Skeletal muscle satellite cell (primary cell): Measurements from ENCODE around the gene FGF23.

ENCODE experiments used
- H3K27me3 ChIP-seq: 2 replicates; pipeline ENCODE4 v1.7.0; 2013; ENCODE audit warnings: low read length; ENCODE audit not compliant: control insufficient read depth, insufficient read depth
- H3K36me3 ChIP-seq: 2 replicates; pipeline ENCODE4 v1.7.0; 2013; ENCODE audit warnings: mild to moderate bottlenecking, control low read depth, low read length; ENCODE audit not compliant: insufficient read depth
- H3K4me1 ChIP-seq: 2 replicates; pipeline ENCODE4 v1.7.0; 2013; ENCODE audit warnings: low read length; ENCODE audit not compliant: control insufficient read depth, insufficient read depth
- H3K4me2 ChIP-seq: 2 replicates; pipeline ENCODE4 v1.7.0; 2013; ENCODE audit warnings: mild to moderate bottlenecking, low read length
- H3K4me3 ChIP-seq: 2 replicates; pipeline ENCODE4 v1.7.0; 2013; ENCODE audit warnings: low read length
- H3K9ac ChIP-seq: 2 replicates; pipeline ENCODE4 v1.7.0; 2013; ENCODE audit warnings: mild to moderate bottlenecking, low read depth, low read length, moderate library complexity
- H3K9me3 ChIP-seq: replicated peaks from 2 replicates; pipeline ENCODE4 v1.7.0; 2013; ENCODE audit warnings: mild to moderate bottlenecking, control low read depth, low read length

FGF23 gene

GRCh38 chr12:4331221-4331620, 48.3 kb downstream of the FGF23 start:
- peaks cover 18% of the 10 kb centered on the region for H3K36me3 ChIP-seq
- H3K4me1 ChIP-seq = no peaks in the 10 kb centered on the region
- H3K27me3 ChIP-seq = no peaks in the 10 kb centered on the region
- no peak overlapping the region for H3K4me3 ChIP-seq
- H3K9me3 ChIP-seq = no peaks in the 10 kb centered on the region
- no peak overlapping the region for H3K4me2 ChIP-seq
- no peak overlapping the region for H3K9ac ChIP-seq

DNA sequence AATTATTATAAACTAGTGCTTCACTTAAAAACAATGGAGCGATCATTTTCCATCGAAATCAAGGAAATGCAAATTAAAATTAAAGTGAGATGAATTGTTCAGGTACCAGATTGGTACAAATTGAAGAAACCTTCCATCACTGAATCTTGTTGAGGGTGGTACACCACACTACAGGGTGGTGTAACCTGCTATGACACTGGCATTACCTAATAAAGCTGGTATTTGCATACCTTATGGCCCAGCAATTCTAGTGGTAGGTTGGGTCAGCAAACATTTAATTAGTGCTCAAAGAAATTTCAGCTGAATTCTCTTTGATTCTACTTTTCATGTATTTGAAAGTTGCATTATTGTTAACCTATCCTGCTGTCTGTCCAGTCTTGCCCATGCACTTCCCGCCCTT, 49.3 kb downstream of the FGF23 start:
- Histone ChIP-seq H3K4me2 (no peak overlapping the region), H3K4me3 (no peak overlapping the region), H3K27me3 (no peaks in the 10 kb centered on the region), H3K9me3 (no peaks in the 10 kb centered on the region), H3K4me1 (no peaks in the 10 kb centered on the region), H3K36me3 (peaks cover 19% of the 10 kb centered on the region), H3K9ac (no peak overlapping the region)

- no peaks in the 10 kb centered on the region for H3K9me3 ChIP-seq
- H3K4me3 ChIP-seq = no peak overlapping the region
- no peak overlapping the region for H3K4me2 ChIP-seq
- peaks cover 4% of the 10 kb centered on the region for H3K4me1 ChIP-seq
- no peaks in the 10 kb centered on the region for H3K27me3 ChIP-seq
- H3K9ac ChIP-seq = no peak overlapping the region
- H3K36me3 ChIP-seq = peaks cover 15% of the 10 kb centered on the region
Observed at GRCh38 chr12:4327293-4327692, 52.2 kb downstream of the FGF23 start.

DNA sequence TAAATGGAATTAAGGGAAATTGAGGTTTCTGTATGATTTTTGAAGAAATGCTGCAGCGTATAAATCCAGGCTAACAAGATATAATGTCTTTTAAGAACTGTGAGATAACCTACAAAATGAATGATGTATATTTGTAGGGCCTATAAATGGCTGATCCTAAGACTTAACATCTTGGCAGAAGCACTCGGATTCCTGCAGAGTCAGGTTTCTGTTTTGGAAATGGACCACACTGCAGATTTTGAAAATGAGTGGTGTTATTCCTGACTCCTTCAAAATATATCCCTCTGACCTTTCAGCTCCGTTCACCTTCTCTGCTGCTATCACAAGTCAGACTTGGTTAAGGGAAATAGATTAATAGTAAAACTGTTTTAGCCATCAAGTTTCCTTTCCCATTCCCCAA, 53.5 kb downstream of the FGF23 start:
- H3K9me3 ChIP-seq = no peaks in the 10 kb centered on the region
- H3K9ac ChIP-seq = no peak overlapping the region
- H3K4me1 ChIP-seq = peaks cover 7% of the 10 kb centered on the region
- H3K4me2 ChIP-seq = no peak overlapping the region
- H3K36me3 ChIP-seq = peaks cover 12% of the 10 kb centered on the region
- H3K27me3 ChIP-seq = no peaks in the 10 kb centered on the region
- no peak overlapping the region for H3K4me3 ChIP-seq

DNA sequence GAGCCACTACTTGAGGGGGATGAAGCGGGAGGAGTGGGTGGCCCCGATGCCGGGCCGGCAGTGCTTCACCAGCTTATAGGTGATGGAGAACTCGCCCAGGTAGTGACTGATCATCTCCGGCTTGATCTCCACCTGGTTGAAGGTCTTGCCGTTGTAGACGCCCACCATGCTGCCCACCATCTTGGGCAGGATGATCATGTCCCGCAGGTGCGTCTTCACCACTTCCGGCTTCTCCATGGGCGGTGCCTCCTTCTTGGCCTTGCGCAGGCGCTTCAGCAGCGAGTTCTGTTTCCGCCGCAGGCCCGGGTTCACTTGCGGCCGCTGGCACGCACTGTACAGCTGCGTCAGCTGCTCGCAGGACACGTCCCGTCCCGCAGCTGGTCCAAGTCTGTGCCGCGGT, 55.1 kb downstream of the FGF23 start:
- peaks cover 12% of the 10 kb centered on the region for H3K4me1 ChIP-seq
- no peaks in the 10 kb centered on the region for H3K9me3 ChIP-seq
- H3K36me3 ChIP-seq = peaks cover 7% of the 10 kb centered on the region
- no peaks in the 10 kb centered on the region for H3K27me3 ChIP-seq
- no peak overlapping the region for H3K4me3 ChIP-seq
- no peak overlapping the region for H3K4me2 ChIP-seq
- H3K9ac ChIP-seq = no peak overlapping the region

- peaks cover 12% of the 10 kb centered on the region for H3K4me1 ChIP-seq
- H3K9ac ChIP-seq = no peak overlapping the region
- no peaks in the 10 kb centered on the region for H3K9me3 ChIP-seq
- H3K4me2 ChIP-seq = no peak overlapping the region
- H3K4me3 ChIP-seq = no peak overlapping the region
- no peaks in the 10 kb centered on the region for H3K27me3 ChIP-seq
- peaks cover 7% of the 10 kb centered on the region for H3K36me3 ChIP-seq
Observed at GRCh38 chr12:4323396-4323795, 56.1 kb downstream of the FGF23 start.

DNA sequence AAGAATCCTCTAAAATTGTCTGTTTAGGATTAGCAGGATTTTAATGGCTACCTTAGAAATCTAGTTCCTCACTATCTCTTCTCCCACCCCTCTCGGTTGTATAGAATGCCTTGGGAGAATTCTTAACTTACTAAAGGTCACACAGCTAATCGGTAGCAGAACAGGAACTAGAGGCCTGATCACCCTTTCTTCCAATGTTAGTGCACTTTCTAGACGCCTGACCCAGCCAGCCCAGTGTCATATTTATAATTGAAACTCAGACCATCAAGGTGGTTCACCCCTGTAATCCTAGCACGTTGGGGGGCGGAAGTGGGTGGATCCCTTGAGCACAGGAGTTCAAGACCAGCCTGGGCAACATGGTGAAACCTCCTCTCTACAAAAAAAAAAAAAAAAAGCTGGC, 56.8 kb downstream of the FGF23 start:
- peaks cover 7% of the 10 kb centered on the region for H3K36me3 ChIP-seq
- H3K4me3 ChIP-seq = peak overlapping the region; percentile 94
- H3K9ac ChIP-seq = no peak overlapping the region
- no peaks in the 10 kb centered on the region for H3K27me3 ChIP-seq
- peaks cover 12% of the 10 kb centered on the region for H3K4me1 ChIP-seq
- peak overlapping the region; percentile 79 for H3K4me2 ChIP-seq
- H3K9me3 ChIP-seq = no peaks in the 10 kb centered on the region

DNA sequence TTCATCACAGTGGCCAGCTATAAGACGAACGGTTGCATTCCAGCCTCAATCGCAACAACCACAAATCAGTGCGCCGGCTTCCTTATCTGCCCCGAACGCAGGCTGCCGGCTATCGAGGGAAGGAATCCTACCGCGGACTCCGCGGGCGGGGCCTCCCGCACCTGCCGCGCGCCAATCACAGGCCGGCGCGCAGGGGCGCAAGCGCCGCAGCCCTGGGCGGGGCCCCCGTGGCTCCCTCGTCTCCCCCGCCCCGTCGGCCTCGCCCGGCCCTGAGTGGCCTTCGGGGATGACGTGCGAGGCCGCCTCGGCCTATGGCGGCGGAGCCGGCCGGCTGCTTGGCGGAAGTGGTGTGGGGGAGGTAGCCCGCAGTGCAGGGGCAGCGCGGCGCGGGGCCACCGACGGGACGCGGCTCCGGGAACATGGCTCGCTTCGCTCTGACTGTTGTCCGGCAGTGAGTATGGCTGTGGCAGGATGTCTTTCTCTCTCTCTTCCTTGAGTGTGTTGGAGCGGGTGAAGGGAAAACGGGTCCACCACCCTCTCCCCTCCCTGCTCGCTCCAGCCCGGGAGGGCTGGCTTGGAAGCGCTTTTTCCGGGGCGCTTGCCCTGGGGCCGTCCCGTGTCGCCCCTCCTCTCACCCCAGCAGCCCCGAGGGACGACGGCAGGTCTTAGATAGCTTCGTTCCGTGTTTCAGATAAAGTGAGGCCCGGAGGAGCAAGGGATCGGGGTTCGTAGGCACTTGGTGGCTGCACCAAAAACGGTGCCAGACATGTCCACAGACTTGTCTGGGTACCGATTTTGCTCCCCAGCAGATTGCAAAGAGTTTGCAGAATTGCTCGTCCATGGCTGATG, 58.4 kb downstream of the FGF23 start, which contains the start of gene TIGAR:
TIGAR (plus strand) TSS at position 361 of the 849 bp plus-strand sequence; CDS start at position 420, 59 bp downstream.
- H3K4me3 ChIP-seq = peak within 1 kb of the TSS; percentile 94
- peak within 1 kb of the TSS; percentile 93 for H3K9ac ChIP-seq
- no peaks in the 10 kb centered on the region for H3K27me3 ChIP-seq
- no peaks in the 10 kb centered on the region for H3K9me3 ChIP-seq
- peaks cover 12% of the 10 kb centered on the region for H3K4me1 ChIP-seq
- H3K4me2 ChIP-seq = peak within 1 kb of the TSS; percentile 81
- H3K36me3 ChIP-seq = peaks cover 7% of the 10 kb centered on the region

DNA sequence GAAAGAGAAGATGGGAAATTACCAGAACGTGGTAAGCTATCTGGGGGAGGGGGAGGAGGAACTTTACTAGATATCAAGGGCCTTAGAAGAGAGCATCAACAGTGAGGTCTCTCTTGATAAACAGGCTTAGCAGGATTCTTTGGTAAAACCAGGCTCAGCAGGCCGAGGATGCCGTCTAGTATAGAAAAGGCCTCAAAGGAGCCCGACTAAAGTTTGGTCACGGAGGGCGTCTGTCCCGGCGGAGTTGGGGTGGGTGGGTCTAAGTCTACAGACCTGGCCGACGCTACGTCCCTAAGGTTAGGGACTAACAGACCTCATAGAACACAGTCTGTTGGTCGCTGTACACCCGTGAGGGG, 59.0 kb downstream of the FGF23 start:
- Histone ChIP-seq H3K27me3 (no peaks in the 10 kb centered on the region), H3K4me2 (peak overlapping the region; percentile 81), H3K9ac (peak overlapping the region; percentile 72), H3K4me1 (peaks cover 12% of the 10 kb centered on the region), H3K9me3 (no peaks in the 10 kb centered on the region), H3K36me3 (peaks cover 3% of the 10 kb centered on the region), H3K4me3 (peak overlapping the region; percentile 94)
